ENCODE results near the gene STAB1.

The STAB1 gene

DNA sequence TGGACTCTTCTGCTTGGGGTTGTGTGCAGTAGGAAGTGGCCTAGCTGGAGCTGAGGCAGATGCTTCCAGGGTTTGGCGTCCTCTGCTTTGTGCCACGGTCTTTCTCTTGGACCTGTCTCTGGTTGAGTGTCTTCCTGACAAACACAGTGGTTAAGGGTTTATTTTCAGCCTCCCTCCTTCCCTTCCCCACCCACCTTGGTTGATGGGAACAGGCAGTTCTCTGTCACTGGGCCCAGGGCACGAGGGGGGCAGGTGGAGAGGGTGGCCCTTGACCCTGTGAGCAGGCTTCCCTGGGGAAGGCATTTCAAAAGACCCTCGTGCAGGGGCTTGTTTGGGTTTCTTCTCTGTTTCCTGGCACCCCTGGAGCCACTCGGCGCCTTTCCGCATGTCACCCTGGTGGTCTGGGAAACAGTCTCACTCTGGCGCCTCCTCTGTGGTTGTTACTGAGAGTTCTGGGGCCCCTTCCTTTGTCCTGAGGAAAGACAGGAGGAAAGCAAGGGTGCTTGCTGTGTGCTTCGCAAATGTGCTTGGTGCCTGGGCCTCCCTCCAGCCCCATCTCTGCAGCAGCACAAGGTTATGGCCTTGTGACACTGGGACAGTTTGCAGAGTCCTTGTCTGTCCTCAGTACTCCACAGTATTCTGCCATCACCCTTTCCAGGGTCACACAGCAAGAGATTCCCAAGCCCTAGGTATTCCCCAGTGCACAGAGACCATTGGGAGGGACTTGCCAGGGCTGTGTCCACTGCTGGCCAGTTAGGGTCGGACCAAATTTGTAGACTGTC, 10.3 kb upstream of the STAB1 start:
- no peak for FAIRE-seq

- no peak for FAIRE-seq
Observed at GRCh38 chr3:52487050-52487787, 7.9 kb upstream of the STAB1 start.

DNA sequence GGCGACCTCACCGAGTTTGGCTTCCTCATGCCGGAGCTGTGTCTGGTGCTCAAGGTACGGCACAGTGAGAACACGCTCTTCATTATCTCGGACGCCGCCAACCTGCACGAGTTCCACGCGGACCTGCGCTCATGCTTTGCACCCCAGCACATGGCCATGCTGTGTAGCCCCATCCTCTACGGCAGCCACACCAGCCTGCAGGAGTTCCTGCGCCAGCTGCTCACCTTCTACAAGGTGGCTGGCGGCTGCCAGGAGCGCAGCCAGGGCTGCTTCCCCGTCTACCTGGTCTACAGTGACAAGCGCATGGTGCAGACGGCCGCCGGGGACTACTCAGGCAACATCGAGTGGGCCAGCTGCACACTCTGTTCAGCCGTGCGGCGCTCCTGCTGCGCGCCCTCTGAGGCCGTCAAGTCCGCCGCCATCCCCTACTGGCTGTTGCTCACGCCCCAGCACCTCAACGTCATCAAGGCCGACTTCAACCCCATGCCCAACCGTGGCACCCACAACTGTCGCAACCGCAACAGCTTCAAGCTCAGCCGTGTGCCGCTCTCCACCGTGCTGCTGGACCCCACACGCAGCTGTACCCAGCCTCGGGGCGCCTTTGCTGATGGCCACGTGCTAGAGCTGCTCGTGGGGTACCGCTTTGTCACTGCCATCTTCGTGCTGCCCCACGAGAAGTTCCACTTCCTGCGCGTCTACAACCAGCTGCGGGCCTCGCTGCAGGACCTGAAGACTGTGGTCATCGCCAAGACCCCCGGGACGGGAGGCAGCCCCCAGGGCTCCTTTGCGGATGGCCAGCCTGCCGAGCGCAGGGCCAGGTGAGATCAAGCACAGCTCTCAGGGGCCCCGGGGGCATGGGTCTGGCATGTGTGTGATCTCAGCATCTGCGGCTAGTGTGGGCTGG, 7.1 kb upstream of the STAB1 start:
- FAIRE-seq: no peak

- no peak for FAIRE-seq
Observed at GRCh38 chr3:52488746-52489145, 6.4 kb upstream of the STAB1 start.

- no peak for FAIRE-seq
Observed at GRCh38 chr3:52489453-52489852, 5.7 kb upstream of the STAB1 start.

DNA sequence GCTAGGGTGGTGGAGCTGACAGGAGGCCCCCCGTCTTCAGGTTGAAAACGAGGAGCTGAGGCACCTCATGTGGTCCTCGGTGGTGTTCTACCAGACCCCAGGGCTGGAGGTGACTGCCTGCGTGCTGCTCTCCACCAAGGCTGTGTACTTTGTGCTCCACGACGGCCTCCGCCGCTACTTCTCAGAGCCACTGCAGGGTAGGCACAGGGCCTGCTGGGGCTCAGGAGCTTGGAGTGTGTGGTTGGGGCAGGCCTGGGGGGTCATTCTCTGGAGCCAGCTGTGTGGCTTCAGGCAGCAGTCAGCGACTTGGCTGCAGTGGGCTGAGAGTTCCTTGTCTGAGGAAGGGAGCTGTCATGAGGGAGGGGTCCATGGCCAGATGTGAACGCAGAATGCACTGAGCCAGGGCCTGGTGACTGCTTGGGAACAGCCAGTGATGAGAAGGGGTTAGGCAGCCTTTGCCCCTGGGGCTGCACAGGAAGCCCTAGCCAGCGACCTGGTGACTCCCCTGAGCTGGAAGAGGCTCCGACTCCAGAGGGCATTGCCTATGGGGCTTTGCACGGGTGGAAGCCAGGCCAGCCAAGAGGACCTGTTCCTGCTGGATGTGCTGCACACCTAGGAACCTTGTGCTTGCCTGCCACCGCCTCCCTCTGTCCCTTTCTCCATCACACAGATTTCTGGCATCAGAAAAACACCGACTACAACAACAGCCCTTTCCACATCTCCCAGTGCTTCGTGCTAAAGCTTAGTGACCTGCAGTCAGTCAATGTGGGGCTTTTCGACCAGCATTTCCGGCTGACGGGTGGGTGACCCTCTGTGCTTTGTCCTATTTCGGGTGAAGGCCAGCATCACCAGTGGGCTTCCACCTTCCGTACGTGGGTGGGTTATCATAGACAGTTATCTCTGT, 4.9 kb upstream of the STAB1 start:
- no peak for FAIRE-seq

GRCh38 chr3:52490939-52491526, 4.1 kb upstream of the STAB1 start:
- FAIRE-seq: no peak

GRCh38 chr3:52492059-52492458, 3.1 kb upstream of the STAB1 start:
- no peak for FAIRE-seq

DNA sequence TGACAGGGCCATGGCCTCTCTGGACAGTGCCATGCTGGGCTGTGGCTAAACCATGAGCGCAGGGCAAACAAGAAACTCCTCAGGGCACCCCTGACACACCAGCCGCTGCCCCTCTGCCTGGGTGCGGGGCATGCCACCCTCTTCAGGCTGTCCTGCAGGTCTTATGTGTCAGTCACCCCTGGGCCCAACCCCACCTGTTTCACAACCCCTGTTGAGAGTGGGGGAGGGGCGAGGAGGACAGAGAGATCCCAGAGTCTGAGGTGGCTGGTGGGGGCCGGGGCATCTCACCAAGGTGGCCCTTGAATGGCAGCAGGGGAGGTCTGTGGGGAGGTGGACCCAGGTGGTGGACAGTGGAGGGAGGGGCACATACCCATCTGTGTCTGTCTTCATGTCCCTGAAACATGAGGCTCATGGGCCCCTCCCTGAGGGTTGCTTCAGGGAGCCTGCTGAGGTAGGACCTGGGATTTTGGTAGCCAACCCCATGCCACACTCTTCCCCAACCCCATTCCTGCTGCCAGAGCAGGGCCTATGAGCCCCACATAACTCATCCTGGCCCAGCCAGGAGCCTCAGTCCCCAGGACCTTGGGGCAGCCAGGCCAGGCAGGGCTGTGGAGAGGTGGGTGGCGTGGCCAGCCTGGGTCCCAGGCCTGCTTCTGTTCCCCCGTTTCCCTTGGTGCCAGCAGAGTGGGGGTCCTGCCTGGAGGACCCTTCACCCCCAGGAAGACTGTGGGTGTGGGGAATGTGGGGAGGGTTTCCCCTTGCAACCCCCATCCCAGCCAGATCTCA, 1.7 kb upstream of the STAB1 start:
- FAIRE-seq: no peak

- no peak for FAIRE-seq
Observed at GRCh38 chr3:52494445-52494844, 693 bp upstream of the STAB1 start.

DNA sequence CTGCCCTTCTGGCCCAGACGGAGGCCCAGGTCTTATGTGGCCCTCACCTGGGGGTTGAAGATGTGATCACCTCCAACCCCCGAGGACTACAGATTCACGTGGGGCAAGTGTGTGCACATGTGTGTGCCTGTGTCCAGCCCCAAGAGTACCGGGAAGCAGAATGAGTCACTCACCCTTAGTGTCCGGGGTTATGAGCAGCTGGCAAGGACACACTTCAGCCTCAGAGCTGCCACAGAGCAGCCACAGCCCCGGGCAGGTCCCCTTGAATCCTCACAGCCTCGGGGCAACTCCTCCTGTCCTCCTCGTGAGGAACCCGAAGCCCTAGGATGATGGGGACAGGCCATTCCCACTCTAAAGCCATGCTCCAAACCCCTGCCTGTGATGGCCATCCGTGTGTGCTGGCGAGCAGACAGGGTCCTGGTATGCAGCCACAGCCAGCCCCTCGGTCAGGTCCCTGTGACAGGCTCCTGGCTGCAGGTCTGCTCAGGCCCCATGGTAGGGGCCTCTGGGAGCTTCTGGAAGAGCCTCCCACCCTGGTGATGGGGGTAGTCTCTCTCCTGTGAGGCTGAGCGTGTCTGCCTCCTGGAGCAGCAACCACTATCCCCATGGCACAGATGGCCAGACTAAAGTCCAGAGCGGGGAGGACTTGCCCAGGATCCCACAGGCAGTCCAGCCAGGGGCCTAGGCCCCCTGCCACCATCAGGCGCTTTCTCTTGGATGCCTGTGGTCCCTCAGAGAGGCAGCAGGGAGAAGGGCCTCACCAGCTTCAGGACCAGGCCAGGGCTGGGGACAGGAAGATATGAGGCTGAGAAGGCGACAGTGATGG, 852 bp downstream of the STAB1 start:
- FAIRE-seq: no peak

- FAIRE-seq: no peak
Observed at GRCh38 chr3:52498137-52499054, 3.3 kb downstream of the STAB1 start.

DNA sequence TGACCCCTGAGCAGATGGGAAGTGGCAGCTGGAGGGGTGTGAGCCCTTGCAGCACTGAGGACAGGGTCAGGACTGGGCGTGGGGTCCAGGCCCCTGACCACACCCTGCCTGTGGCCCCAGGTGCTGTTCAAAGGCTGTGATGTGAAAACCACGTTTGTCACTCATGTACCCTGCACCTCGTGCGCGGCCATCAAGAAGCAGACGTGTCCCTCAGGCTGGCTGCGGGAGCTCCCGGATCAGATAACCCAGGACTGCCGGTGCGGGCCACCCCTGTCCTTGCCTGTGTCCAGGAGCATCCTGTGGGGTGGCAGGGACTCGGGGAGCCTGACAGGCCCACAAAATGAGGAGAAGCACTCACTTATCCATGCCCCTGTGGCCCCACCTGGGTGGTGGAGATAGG, 5.9 kb downstream of the STAB1 start:
- FAIRE-seq: no peak

- FAIRE-seq: no peak
Observed at GRCh38 chr3:52502001-52502400, 6.9 kb downstream of the STAB1 start.

GRCh38 chr3:52502808-52503350, 7.7 kb downstream of the STAB1 start:
- no peak for FAIRE-seq

DNA sequence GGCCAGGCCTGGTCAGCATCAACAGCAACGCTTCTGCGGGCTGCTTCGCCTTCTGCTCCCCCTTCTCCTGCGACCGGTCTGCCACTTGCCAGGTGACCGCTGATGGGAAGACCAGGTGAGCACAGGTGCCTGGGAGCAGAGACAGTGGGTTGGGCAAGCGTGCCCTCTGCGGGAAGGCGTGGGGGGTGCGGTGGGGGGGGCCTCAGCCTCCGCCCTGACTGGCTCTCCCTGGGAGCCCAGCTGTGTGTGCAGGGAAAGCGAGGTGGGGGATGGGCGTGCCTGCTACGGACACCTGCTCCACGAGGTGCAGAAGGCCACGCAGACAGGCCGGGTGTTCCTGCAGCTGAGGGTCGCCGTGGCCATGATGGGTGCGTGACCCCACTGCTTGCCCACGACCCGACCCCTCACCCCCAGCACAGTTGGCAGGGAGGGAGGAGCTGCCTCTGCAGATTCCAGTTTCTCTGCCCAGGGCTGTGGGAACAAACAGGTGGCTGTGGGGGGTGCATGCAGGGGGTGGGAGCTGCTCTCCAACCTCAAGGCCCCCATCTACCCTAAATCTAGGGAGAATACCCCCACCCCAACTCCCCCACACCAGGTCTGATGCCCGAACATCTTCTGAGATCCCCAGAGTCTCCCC, 8.8 kb downstream of the STAB1 start:
- no peak for FAIRE-seq

GRCh38 chr3:52504977-52505376, 9.8 kb downstream of the STAB1 start:
- FAIRE-seq: no peak
